Measurements from ENCODE around the gene FUT6.

Gene FUT6

DNA sequence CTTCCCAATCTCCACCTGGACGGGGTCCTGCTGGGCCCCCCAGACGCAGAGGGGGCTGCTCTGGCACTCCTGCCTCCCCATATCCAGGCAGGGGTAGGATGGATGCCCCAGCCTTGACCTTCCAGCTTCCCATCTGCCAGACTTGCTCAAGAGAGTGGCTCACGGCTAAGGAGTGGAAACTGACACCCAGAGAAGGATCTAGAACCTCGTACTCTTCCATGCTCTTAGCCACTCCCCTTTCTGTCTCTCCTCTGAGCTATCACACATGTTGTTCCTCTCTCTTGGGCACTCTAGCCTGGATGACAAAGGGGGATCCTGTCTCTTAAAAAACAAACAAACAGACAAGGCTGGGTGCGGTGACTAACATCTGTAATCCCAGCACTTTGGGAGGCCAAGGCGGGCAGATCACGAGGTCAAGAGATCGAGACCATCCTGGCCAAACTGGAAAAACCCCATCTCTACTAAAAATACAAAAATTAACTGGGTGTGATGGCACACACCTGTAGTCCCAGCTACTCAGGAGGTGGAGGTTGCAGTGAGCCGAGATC is 43.0 kb upstream of the FUT6 start (continued):
- no peak for TF ChIP-seq ISL1 (CRISPR knock-in tag; IDR thresholded peaks at IDR 0.05)
- no peak for TF ChIP-seq PPARA (CRISPR knock-in tag; IDR thresholded peaks at IDR 0.05; ENCODE audit: borderline replicate concordance)

- TF ChIP-seq ARNTL (CRISPR knock-in tag; IDR thresholded peaks at IDR 0.05; ENCODE audit: borderline replicate concordance, low read depth) (no peak), TOX (CRISPR knock-in tag; IDR thresholded peaks at IDR 0.05; ENCODE audit: borderline replicate concordance) (no peak), ZNF70 (CRISPR knock-in tag; IDR thresholded peaks at IDR 0.05) (peak; percentile 83)
- ATAC-seq = no peak
These were observed 42.2 kb upstream of the FUT6 start for GRCh38 chr19:5881543-5882299.

DNA sequence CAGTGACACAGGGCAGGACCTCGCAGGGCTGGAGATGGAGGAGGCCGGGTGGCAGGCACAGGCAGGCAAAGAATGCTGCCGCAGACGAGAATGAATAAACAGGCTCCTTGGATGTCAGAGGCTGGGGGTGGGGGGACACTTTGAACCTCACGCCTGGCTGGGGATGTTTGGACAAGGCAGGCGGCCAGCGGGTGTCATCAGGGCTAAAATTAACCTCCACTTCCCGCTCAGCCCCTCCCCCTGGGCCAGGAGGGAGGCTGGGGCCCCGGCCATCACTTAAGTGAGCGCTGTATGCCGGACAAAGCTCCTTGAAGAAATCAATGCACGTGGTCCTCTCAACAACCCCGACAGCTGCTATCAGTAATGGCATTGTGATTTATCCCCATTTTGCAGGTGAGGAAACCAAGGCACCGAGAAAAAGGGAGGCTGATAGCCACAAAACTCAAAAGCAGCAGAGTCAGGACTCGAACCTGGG is 41.1 kb upstream of the FUT6 start:
- TF ChIP-seq ARNTL (CRISPR knock-in tag; IDR thresholded peaks at IDR 0.05; ENCODE audit: borderline replicate concordance, low read depth) (no peak), OSR1 (CRISPR knock-in tag; IDR thresholded peaks at IDR 0.05) (no peak), TCF4 (CRISPR knock-in tag; IDR thresholded peaks at IDR 0.05; ENCODE audit: borderline replicate concordance) (no peak), ZNF70 (CRISPR knock-in tag; IDR thresholded peaks at IDR 0.05) (no peak), ZNF8 (CRISPR knock-in tag; IDR thresholded peaks at IDR 0.05) (no peak), ZNF565 (CRISPR knock-in tag; conservative IDR thresholded peaks at IDR 0.05; ENCODE audit: low read depth) (no peak), RARB (CRISPR knock-in tag; IDR thresholded peaks at IDR 0.05) (no peak), CSDC2 (CRISPR knock-in tag; IDR thresholded peaks at IDR 0.05) (no peak), ESRRG (CRISPR knock-in tag; IDR thresholded peaks at IDR 0.05) (no peak), SNAI2 (CRISPR knock-in tag; IDR thresholded peaks at IDR 0.05) (no peak)
- TF ChIP-seq, protein P1, sequence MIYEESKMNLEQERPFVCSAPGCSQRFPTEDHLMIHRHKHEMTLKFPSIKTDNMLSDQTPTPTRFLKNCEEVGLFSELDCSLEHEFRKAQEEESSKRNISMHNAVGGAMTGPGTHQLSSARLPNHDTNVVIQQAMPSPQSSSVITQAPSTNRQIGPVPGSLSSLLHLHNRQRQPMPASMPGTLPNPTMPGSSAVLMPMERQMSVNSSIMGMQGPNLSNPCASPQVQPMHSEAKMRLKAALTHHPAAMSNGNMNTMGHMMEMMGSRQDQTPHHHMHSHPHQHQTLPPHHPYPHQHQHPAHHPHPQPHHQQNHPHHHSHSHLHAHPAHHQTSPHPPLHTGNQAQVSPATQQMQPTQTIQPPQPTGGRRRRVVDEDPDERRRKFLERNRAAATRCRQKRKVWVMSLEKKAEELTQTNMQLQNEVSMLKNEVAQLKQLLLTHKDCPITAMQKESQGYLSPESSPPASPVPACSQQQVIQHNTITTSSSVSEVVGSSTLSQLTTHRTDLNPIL (CRISPR knock-in tag; IDR thresholded peaks at IDR 0.05; ENCODE audit: low read depth) = no peak
- TF ChIP-seq, protein P2, sequence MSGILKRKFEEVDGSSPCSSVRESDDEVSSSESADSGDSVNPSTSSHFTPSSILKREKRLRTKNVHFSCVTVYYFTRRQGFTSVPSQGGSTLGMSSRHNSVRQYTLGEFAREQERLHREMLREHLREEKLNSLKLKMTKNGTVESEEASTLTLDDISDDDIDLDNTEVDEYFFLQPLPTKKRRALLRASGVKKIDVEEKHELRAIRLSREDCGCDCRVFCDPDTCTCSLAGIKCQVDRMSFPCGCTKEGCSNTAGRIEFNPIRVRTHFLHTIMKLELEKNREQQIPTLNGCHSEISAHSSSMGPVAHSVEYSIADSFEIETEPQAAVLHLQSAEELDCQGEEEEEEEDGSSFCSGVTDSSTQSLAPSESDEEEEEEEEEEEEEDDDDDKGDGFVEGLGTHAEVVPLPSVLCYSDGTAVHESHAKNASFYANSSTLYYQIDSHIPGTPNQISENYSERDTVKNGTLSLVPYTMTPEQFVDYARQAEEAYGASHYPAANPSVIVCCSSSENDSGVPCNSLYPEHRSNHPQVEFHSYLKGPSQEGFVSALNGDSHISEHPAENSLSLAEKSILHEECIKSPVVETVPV (CRISPR knock-in tag; IDR thresholded peaks at IDR 0.05) = no peak
- TF ChIP-seq, protein P3, sequence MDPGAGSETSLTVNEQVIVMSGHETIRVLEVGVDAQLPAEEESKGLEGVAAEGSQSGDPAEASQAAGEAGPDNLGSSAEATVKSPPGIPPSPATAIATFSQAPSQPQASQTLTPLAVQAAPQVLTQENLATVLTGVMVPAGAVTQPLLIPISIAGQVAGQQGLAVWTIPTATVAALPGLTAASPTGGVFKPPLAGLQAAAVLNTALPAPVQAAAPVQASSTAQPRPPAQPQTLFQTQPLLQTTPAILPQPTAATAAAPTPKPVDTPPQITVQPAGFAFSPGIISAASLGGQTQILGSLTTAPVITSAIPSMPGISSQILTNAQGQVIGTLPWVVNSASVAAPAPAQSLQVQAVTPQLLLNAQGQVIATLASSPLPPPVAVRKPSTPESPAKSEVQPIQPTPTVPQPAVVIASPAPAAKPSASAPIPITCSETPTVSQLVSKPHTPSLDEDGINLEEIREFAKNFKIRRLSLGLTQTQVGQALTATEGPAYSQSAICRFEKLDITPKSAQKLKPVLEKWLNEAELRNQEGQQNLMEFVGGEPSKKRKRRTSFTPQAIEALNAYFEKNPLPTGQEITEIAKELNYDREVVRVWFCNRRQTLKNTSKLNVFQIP (CRISPR knock-in tag; IDR thresholded peaks at IDR 0.05; ENCODE audit: borderline replicate concordance, low read depth) = no peak
- ATAC-seq = no peak; the same call in 2 of the 3 replicates

- ATAC-seq = no peak
- TF ChIP-seq ZFP30 (CRISPR knock-in tag; IDR thresholded peaks at IDR 0.05) (no peak), CSDC2 (CRISPR knock-in tag; IDR thresholded peaks at IDR 0.05) (no peak), TCF4 (CRISPR knock-in tag; IDR thresholded peaks at IDR 0.05; ENCODE audit: borderline replicate concordance) (no peak), OSR1 (CRISPR knock-in tag; IDR thresholded peaks at IDR 0.05) (no peak), ESRRG (CRISPR knock-in tag; IDR thresholded peaks at IDR 0.05) (no peak)
- TF ChIP-seq, protein P4, sequence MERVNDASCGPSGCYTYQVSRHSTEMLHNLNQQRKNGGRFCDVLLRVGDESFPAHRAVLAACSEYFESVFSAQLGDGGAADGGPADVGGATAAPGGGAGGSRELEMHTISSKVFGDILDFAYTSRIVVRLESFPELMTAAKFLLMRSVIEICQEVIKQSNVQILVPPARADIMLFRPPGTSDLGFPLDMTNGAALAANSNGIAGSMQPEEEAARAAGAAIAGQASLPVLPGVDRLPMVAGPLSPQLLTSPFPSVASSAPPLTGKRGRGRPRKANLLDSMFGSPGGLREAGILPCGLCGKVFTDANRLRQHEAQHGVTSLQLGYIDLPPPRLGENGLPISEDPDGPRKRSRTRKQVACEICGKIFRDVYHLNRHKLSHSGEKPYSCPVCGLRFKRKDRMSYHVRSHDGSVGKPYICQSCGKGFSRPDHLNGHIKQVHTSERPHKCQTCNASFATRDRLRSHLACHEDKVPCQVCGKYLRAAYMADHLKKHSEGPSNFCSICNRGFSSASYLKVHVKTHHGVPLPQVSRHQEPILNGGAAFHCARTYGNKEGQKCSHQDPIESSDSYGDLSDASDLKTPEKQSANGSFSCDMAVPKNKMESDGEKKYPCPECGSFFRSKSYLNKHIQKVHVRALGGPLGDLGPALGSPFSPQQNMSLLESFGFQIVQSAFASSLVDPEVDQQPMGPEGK (CRISPR knock-in tag; IDR thresholded peaks at IDR 0.05; ENCODE audit: borderline replicate concordance) = no peak
- TF ChIP-seq, protein P1 (CRISPR knock-in tag; IDR thresholded peaks at IDR 0.05; ENCODE audit: low read depth) = no peak
These were observed 40.7 kb upstream of the FUT6 start for GRCh38 chr19:5880196-5880595.
